Calu3 (cell line): Measurements from ENCODE around the gene MEP1A. TPM values are rescaled to one million over a fixed set of nuclear protein-coding genes. Genes with fewer than 3 reads are reported as not detected.

Experiments
- BruUV-seq: library from RNA; stranded (reverse); fragments of 400-500 nt; replicated peaks from 2 replicates; lab custom pipeline; 2021; lab: Mats Ljungman, UMichigan
- CTCF ChIA-PET: fragments of 300-600 bp; sonication (Branson Sonifier 250); formaldehyde crosslinking; loops from one replicate; lab custom pipeline; 2022; ENCODE audit warnings: antibody characterized with exemption; lab: Charles Lee
- DNase-seq: peaks from one replicate; pipeline ENCODE4 v3.0.0; 2022
- H3K27ac Mint-ChIP-seq: one replicate; pipeline ENCODE4 v1.8.0; 2022; ENCODE audit warnings: mixed read lengths; ENCODE audit not compliant: unreplicated experiment
- H3K27me3 Mint-ChIP-seq: one replicate; pipeline ENCODE4 v1.8.0; 2022; ENCODE audit warnings: mixed read lengths; ENCODE audit not compliant: unreplicated experiment
- H3K36me3 Mint-ChIP-seq: one replicate; pipeline ENCODE4 v1.8.0; 2022; ENCODE audit warnings: mild to moderate bottlenecking, moderate library complexity, mixed read lengths; ENCODE audit not compliant: insufficient read depth, unreplicated experiment
- H3K4me1 Mint-ChIP-seq: one replicate; pipeline ENCODE4 v1.8.0; 2022; ENCODE audit warnings: mild to moderate bottlenecking, low read depth, mixed read lengths; ENCODE audit not compliant: unreplicated experiment
- H3K4me3 Mint-ChIP-seq: one replicate; pipeline ENCODE4 v1.8.0; 2022; ENCODE audit warnings: mild to moderate bottlenecking, low read depth, moderate library complexity, mixed read lengths; ENCODE audit not compliant: unreplicated experiment
- H3K9me3 Mint-ChIP-seq: one replicate; pipeline ENCODE4 v1.8.0; 2022; ENCODE audit warnings: low read depth, mixed read lengths; ENCODE audit not compliant: unreplicated experiment
- CTCF ChIP-seq: fragments of 200-600 bp; IDR thresholded peaks from one replicate; pipeline ENCODE4 v1.8.0; 2022; ENCODE audit warnings: antibody characterized with exemption; ENCODE audit not compliant: unreplicated experiment
- intact Hi-C: fragments of 100-400 bp; cut with micrococcal nuclease; formaldehyde crosslinking; loops from one replicate; pipeline ENCODE4 v1.10.0; 2022; ENCODE audit not compliant: unreplicated experiment
- total RNA-seq: library from RNA; stranded (reverse); gene quantifications from 2 replicates; pipeline ENCODE4 v1.2.3, GENCODE V29; 2022

The MEP1A gene
- total RNA-seq, 1 experiment from 2014 or later: not detected

GRCh38 chr6:46788791-46789190 lies 4.4 kb upstream of the MEP1A start:
- H3K27ac Mint-ChIP-seq: no peak overlapping the region
- no peaks in the 10 kb centered on the region for H3K9me3 Mint-ChIP-seq
- no peak for TF ChIP-seq CTCF
- no peaks in the 10 kb centered on the region for H3K36me3 Mint-ChIP-seq
- CTCF ChIA-PET: interaction anchor here (1.1 kb wide), 1 partner anchor 8 kb away, joined by 5 read pairs; no protein-coding TSS in a partner anchor
- no peak for DNase-seq
- intact Hi-C loops: no loop called here
- H3K27me3 Mint-ChIP-seq: no peaks in the 10 kb centered on the region
- no TSS peak for BruUV-seq
- no peaks in the 10 kb centered on the region for H3K4me1 Mint-ChIP-seq
- H3K4me3 Mint-ChIP-seq: no peak overlapping the region

DNA sequence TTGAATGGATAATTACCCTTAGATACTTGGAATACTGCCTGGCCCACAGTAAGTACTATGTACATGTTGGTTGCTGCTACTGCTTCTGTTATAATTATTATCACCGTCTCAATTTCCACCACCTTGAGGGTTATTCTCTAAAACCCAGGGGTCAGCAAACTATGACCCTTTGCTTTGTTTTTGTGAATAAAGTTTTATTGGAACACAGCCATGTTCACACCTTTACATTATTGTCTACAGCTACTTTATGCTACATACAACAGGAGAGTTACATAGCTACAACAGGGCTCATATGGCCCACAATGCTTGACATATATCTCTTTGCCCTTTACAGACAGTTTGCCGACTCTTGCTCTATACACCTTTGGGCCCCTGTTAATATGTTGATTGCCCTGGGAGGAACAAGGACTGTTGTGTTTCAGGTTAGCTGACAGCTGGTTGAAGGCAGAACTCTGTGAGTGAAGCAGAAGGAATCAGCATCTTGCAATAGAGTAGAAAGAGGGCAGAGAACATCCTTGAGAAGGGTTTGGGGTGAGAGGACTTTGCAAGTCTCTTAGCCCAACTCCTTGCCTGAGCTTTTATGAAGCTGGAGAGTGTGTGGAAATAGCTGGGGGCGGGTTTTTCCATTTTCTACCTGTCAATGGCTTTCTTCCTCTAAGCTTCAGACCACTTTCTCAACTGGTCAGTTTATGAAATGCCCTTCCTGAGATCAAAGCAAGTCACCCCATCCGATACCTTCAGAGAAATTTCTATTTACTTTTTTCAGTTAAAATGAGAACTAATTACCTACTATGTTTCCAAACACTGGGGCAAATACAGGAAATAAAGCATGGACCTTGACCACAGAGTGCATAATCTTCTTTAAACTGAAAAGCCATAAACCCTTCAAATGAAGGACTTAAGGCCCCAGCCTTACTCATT lies 3.5 kb upstream of the MEP1A start:
- DNase-seq: no peak
- no peak overlapping the region for H3K4me3 Mint-ChIP-seq
- intact Hi-C loops: no loop called here
- CTCF ChIA-PET: interaction anchor here (1.2 kb wide), 1 partner anchor 196 kb away, joined by 3 read pairs; no protein-coding TSS in a partner anchor
- BruUV-seq: no TSS peak
- H3K27ac Mint-ChIP-seq: no peak overlapping the region
- H3K4me1 Mint-ChIP-seq: no peaks in the 10 kb centered on the region
- TF ChIP-seq CTCF: no peak
- H3K27me3 Mint-ChIP-seq: no peaks in the 10 kb centered on the region
- no peaks in the 10 kb centered on the region for H3K9me3 Mint-ChIP-seq
- no peaks in the 10 kb centered on the region for H3K36me3 Mint-ChIP-seq

DNA sequence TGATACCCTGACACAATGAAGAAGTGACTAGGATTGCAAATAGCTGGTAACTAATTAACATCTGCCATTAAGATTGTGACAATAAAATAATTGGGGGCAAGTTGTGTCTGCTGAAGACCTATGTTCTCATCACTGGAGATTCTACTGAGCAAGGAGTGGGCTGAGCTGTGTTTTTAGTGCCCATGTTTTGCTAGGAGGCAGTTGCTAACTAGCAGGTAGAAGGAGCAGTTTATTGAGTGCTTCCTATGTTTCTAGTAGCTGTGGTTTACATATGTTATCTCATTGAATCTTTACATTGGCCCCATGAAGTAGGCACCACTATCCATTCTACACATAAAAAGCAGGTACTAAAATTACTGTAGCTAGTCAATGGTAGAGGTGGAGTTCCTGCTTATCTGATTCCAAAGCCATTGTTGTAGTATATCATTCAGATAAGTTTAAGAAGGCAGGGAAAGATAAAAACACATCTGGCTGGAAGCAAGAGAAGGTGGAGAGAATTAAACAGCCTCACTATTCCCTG lies 2.8 kb upstream of the MEP1A start:
- Mint-ChIP-seq H3K27me3 (no peaks in the 10 kb centered on the region), H3K36me3 (no peaks in the 10 kb centered on the region), H3K27ac (no peak overlapping the region), H3K9me3 (no peaks in the 10 kb centered on the region), H3K4me3 (no peak overlapping the region), H3K4me1 (no peaks in the 10 kb centered on the region)
- no peak for DNase-seq
- CTCF ChIA-PET: interaction anchor here (1.2 kb wide), 1 partner anchor 196 kb away, joined by 3 read pairs; no protein-coding TSS in a partner anchor
- no TSS peak for BruUV-seq
- no peak for TF ChIP-seq CTCF
- intact Hi-C loops: no loop called here

GRCh38 chr6:46792635-46793034 lies 554 bp upstream of the MEP1A start:
- H3K27me3 Mint-ChIP-seq: no peaks in the 10 kb centered on the region
- no peak for DNase-seq
- TF ChIP-seq CTCF: no peak
- H3K4me1 Mint-ChIP-seq: peaks cover 7% of the 10 kb centered on the region
- BruUV-seq: no TSS peak
- no peaks in the 10 kb centered on the region for H3K36me3 Mint-ChIP-seq
- CTCF ChIA-PET: no interaction called here
- H3K9me3 Mint-ChIP-seq: no peaks in the 10 kb centered on the region
- intact Hi-C loops: no loop called here
- H3K4me3 Mint-ChIP-seq: no peak overlapping the region
- no peak overlapping the region for H3K27ac Mint-ChIP-seq
